HS-5 (cell line): ENCODE data around the gene FNTB.

Experiments
- DNase-seq: peaks from one replicate; pipeline ENCODE4 v3.0.0-alpha.2; 2012; ENCODE audit warnings: low read depth

Gene FNTB, protein sequence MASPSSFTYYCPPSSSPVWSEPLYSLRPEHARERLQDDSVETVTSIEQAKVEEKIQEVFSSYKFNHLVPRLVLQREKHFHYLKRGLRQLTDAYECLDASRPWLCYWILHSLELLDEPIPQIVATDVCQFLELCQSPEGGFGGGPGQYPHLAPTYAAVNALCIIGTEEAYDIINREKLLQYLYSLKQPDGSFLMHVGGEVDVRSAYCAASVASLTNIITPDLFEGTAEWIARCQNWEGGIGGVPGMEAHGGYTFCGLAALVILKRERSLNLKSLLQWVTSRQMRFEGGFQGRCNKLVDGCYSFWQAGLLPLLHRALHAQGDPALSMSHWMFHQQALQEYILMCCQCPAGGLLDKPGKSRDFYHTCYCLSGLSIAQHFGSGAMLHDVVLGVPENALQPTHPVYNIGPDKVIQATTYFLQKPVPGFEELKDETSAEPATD

GRCh38 chr14:64986648-64987437 is at the start of gene FNTB:
Gene FNTB (plus strand): TSS chr14:64986895. CDS start chr14:64986954, 59 bp downstream.
- peak; percentile 91 for DNase-seq

- DNase-seq, result no peak
Observed at GRCh38 chr14:64937171-64937820, 49.4 kb upstream of the FNTB start.

DNA sequence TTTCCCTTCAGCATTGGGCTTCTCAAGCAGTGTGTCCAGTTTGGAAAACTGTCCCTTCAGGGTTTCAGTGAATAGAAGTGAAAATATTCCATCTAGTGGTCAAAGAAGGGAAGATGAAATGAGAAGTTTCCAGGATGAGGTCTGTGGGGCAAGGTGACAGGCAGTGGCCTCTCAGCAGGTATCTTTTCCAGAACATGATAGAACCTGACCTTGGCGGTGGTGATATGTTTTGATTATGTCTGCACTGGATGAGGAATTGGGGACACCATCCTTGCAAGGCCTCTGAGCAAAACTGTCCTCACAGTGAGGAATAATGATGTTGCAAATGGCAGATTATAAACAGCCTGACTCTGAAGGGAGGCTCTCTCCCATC is 48.9 kb upstream of the FNTB start:
- no peak for DNase-seq

- DNase-seq, result no peak
Observed at GRCh38 chr14:64938972-64939816, 47.5 kb upstream of the FNTB start.

DNA sequence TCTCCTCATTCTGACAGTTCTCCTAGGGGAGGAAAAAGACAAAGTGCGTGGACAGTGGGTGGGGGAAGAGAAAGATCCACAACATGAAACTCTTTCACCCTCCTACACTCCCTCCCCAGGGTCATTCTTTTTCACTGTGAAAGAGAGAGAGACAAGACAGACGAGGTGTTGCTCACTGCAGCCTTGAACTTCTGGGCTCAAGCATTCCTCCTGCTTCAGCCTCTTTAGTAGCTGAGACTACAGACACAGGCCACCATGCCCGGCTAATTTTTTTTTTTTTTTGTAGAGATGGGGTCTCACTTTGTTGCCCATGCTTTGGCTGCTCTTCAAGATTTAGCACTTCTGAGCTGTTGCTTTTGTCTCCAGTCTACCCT is 46.9 kb upstream of the FNTB start:
- DNase-seq, result no peak

- no peak for DNase-seq
Observed at GRCh38 chr14:64940336-64940910, 46.3 kb upstream of the FNTB start.

DNA sequence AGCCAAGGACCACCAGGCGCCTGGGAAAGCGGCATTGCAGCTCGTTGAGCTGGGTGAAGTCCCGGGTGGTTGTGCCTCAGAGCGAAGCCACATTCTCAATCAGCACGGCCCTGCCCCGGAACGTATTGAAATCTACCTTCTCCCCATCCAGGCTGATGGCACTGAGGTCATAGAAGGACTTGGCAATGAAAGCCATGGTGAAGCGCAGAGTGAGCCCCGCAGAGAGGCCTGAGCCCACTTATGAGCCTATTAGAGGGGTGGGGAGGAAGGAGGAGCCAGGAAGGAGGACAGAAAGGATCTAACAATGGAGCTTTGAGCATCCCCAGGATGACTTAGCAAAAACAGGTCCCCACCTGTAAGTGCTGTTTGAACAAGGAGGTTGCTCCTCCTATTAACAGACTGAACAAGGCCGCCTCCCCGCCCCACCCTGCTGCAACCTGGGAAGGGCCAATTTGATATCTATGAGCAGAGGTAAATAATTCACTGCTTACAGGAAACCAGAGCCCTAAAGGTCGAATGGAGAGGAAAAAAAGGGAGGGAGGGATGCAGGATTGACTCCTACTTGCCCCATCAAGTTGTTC is 44.1 kb upstream of the FNTB start, which contains the start of gene GPX2:
TSS of gene GPX2 (minus strand) at position 215 of the 581 bp plus-strand sequence. CDS start at position 196, 19 bp downstream.
- no peak for DNase-seq

GRCh38 chr14:64943556-64943955 is 43.1 kb upstream of the FNTB start:
- DNase-seq, result no peak

DNA sequence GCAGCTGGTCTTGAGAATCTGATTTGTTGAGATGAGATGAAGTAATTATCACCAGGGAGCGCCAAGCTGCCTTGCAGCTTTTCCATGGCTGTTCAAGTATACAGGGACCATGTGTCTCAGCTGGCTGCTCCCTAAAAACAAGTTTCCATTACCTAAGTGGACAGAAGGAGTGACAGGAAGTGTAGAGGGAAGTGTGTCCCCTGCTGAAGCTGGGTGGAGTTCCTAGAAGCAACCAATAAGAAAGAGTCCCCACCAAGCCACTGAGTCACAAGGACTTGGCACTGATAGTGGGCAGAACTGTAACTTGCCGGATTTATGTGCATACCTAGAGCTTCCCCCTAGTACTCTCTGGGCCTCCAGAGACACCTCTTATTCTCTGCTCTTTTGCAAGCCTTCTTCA is 42.7 kb upstream of the FNTB start:
- no peak for DNase-seq

GRCh38 chr14:64944861-64945260 is 41.8 kb upstream of the FNTB start:
- DNase-seq, result no peak

- no peak for DNase-seq
Observed at GRCh38 chr14:64945431-64946178, 41.1 kb upstream of the FNTB start.

GRCh38 chr14:64946310-64947045 is 40.2 kb upstream of the FNTB start:
- DNase-seq, result no peak

DNA sequence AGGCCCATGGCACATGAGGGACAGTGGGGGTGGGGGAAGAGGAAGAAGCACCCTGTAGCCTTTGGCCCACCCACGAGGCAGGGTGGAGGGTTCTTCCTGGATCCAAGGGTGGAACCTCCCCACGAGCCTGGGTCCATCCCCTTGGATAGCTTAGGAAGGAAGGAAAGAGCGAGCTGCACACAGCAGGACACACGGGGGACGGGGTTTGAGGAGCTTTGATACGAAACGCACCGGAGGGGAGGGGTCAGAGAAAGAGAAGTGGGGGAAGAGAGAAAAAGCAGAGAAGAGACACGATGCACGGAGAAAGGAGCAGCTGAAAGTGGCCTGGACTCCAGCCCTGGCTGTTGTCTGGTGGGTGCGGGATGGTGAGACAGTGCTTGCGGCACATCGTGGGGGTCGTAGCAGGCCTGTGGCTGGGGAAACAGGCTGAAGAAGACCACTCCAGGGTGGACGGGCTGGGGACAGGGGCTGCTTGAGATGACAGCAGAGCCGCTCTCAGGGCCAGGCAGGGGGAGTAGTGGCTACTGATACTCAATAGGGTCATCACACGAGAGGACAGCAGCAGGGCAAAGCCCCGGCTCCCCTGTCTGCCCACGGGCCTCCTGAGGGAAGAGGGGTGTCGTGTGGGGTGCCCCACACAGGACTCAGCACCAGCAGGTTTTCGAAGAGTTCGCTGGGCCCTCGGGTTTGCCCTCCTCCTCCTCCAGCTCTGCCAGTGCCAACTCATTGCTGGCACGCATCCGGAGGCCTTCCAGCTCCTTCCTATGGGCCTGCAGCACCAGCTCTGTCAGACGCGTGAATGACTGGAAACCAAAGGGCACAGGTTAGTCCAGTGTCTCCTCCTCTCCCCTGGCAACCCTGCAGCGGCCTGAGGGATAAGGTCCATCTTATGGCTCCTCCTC is 38.7 kb upstream of the FNTB start:
- DNase-seq, result no peak

DNA sequence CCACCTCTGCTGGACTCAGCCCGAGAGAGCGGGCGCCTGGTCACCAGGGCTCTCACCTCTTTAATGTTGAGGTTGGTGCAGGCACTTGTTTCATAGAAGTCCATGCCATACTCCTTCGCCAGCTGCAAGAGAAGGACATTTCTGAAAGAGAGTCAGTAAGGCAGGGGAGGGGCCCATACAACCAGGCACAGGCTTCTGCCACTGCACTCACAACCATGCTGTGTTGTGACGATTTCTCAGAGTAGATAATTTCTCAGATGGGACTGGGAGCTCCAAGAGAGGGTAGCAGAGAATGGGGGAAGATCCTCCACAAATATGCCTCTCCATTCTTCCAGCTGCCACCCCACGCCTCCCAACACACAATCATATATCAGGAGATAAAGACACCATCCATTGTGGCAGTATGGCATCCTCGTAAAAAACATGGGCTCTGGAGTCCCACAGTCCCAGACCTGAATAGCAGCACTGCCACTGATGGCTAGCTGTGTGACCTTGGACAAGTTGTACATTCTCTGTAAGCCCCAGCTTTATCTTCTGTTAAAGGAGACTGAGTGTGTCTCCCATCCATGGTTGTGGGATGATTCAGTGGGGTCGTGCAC is 38.0 kb upstream of the FNTB start:
- no peak for DNase-seq

DNA sequence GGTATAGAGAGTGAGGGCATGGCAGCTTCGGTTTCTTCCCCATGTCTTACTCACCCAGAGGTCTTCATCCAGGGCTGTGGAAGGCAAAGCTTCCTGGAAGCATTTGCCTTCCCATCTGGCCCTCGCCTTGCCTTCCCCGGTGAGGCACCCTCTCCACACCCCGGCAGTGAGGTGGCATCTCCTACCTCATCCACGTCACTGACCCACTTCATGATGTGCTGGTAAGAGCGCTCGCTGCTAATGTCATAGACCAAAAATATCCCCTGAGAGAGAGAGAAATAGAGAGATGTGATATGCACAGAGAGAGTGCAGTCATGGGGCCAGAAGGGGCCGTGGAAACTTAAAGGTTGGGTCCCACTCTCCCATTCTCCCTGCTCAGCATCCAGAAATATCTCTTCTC is 35.8 kb upstream of the FNTB start:
- no peak for DNase-seq

GRCh38 chr14:64951291-64951690 is 35.4 kb upstream of the FNTB start:
- DNase-seq, result no peak

GRCh38 chr14:64951724-64952123 is 35.0 kb upstream of the FNTB start:
- no peak for DNase-seq
